Fibroblast of gingiva (primary cell): ENCODE data around the gene METTL24.

Source experiments
- DNase-seq: peaks from one replicate; pipeline ENCODE4 v3.0.0-alpha.2; 2011; ENCODE audit warnings: low read depth

METTL24 gene, protein sequence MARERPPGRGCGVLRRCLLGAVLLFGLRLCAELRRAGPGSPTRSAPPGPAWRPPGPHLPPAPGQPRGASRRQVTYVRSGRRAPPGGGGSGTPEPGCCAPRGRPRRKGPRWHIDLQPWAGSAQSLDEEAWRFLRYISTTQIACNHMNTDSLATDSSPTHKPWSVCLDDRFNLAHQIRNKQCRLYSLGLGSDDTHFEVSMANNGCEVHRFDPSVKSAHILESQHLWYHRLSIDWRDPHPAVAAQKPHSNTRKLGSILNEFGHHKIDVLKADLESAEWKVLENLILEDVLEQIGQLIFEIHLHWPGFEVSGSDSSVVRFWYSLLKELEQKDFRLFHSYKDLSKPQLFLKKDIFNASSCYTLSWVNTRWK

GRCh38 chr6:110357664-110358552 lies at the start of gene METTL24:
METTL24 (minus strand) TSS chr6:110358349; CDS start chr6:110358272, 77 bp downstream.
- no peak for DNase-seq

DNA sequence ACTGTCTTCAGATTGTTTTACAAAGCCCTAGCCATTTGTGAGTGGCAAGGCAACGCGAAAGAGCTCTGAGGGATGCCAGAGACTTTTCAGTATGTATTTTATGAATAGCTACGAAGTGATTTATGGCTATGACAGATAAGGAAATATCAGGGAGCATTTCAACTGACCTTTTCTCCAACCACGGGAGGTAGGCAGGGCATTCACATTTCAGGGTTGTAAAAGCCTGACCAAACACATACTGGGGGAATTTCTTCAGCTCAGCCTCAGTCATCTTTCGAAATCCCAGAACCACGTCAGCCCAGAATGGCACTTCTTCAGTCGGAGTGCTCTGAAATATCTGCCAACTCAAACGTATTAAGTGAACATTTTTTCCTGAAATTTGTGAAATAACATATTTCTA lies 46.5 kb upstream of the METTL24 start:
- peak; percentile 48 for DNase-seq

GRCh38 chr6:110401585-110402176 lies 43.5 kb upstream of the METTL24 start:
- DNase-seq = no peak

GRCh38 chr6:110400208-110400607 lies 42.1 kb upstream of the METTL24 start:
- no peak for DNase-seq

DNA sequence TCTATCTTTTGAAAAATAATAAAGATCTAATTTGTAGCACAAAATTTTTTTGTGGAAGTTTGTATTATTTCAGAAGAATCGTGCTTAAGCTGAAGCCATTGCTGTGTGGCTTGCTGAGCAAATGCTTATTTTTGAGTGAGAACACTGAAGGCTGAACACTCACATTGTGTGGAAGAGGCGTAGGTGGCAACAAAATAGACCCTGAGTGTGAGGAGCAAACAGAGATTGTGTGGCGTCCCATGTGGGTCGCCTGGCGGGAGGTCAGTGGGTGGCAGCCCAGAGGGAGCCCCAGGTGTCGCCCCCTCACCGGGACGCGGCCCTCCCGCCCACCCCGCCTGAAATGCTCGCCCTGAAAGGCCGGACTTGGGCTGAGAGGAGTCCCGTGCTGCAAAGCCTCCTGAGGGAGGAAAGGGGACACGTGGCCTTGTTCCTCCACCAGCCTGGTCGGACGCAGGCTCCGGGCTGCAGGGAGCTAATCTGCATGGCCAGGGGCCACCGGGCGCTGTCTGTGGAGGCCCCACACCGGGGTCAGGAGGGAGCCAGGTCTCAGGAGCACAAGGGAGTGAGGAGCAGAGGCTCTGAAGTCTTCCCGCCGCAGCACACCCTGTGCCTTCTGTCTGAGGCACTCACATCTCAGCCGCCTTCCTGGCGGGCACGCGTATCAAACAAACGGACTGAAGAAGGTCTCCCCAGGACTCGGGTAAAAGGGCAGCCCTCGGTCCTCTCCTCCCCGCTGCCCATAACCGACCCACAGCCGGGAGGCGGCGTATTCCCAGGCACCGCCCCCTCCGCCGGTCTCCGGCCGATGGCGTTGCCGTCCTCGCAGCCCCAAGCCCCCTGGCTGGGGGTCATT lies 41.3 kb upstream of the METTL24 start:
- no peak for DNase-seq

- peak; percentile 41 for DNase-seq
Measured at GRCh38 chr6:110398778-110399177, 40.6 kb upstream of the METTL24 start.

- no peak for DNase-seq
Measured at GRCh38 chr6:110395221-110395620, 37.1 kb upstream of the METTL24 start.

- no peak for DNase-seq
Measured at GRCh38 chr6:110394409-110394808, 36.3 kb upstream of the METTL24 start.

DNA sequence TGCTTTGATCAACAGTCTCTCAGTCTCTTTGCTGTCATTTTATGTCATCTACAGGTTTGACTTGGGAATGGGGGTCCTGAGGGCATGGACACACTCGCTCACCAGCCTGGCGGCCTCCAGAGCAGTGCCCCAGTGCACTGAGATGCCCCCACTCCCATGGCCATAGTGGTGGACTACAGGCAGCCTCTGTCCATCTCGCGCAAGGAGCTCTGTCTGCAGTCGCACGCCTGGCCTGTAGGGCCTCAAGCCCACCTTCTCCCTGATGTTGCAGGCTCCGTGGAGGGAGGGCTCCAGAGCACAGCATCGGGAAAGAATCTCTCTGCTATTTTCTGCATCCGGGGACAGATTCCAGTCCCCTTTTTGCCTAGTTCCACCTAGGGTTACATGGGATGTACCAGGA lies 34.6 kb upstream of the METTL24 start:
- DNase-seq = no peak

DNA sequence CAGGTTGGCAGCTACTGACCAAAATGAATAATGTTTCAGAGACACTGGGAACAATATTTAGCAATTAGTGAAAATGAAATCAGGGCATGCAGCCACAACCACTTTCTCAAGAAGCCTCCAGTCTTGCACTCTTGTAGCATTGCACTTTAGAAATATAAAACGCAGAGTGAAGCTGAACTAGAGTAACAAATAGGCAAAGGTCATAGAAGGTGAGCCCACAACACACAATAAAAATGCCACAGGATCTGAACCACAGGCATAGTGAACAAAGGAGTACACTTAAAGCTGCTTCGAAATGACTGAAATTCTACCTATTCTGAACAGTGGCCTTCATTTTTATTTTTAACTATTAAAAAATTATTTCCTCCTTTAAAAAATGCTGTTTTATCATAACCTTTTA lies 32.3 kb upstream of the METTL24 start:
- no peak for DNase-seq

GRCh38 chr6:110389689-110390382 lies 31.7 kb upstream of the METTL24 start:
- DNase-seq = no peak

- DNase-seq = no peak
Measured at GRCh38 chr6:110387986-110388385, 29.8 kb upstream of the METTL24 start.

- no peak for DNase-seq
Measured at GRCh38 chr6:110385458-110385863, 27.3 kb upstream of the METTL24 start.

- no peak for DNase-seq
Measured at GRCh38 chr6:110378552-110378951, 20.4 kb upstream of the METTL24 start.

GRCh38 chr6:110369066-110369465 lies 10.9 kb upstream of the METTL24 start:
- no peak for DNase-seq

DNA sequence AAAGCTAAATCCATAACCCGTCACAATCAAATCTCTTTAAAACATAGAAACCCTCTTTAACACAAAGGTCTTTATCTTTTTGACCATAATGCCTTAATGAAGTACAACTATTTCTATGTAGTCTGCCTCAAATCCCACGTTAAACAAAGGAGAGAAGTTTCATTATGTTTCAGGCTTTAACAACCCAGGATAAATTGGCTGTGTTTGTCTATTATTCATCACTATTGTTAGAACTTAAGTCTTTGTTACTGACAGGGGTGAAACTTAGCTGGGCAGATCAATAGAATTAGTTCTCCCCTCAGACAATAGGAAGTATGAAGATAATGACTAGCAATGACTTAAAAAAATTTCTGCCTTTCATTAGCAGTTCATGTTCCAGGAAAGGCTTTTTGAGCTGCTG lies 10.1 kb upstream of the METTL24 start:
- DNase-seq = no peak

DNA sequence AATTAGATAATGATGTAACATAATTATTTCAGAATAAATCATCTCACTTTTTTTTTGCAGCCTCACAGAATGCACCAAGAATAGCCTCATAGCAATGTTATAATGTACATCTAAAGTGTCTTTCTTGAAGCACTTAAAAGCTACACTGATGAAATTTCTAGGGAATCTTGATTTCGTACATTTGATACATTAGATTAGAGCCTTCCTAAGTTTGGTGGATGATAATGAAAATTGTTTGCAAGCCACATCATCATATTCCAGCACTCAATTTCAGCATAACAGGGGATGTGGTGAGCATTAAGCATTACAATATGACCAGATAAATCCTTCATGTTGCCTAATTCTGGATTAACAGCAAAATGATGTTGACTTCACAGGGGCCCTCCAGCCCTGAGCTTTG lies 9.7 kb upstream of the METTL24 start:
- no peak for DNase-seq

DNA sequence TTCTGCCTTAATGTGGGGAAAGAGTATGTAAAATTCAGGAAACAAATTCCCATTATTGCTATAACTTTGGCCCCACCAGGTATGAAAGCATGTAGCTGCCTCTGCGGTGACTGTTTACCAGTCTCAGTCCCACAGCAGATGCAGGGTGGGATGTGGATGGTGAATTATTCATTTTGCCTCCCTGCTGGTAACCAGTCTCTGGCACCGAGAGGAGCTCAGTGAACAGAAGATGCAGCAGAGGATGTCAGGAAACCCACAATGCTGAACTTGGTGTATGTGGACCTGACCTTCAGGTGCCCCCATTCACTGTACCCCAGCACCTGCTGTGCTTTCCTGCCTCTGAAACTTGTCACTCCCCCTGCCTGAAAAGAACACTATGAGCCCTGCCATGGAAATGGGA lies 8.8 kb upstream of the METTL24 start:
- DNase-seq = no peak

DNA sequence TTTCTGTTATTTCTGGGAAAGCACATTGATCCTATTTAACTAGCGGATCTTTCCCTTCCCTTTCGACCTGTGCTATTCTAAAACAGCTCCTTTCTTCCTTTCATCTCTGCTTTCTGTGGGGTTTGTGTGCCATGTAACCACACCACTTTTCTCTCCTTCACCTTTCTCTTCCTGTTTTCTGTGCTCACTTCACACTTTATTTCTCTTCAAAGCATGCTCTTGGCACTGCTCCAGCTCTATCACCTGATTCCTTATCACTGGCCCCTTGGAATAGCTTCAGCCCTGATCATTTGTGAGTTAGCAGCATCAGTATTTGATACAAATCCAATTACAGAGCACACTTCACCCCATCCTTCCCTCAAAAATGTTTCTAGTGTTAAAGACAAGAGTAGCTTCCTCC lies 8.1 kb upstream of the METTL24 start:
- no peak for DNase-seq

DNA sequence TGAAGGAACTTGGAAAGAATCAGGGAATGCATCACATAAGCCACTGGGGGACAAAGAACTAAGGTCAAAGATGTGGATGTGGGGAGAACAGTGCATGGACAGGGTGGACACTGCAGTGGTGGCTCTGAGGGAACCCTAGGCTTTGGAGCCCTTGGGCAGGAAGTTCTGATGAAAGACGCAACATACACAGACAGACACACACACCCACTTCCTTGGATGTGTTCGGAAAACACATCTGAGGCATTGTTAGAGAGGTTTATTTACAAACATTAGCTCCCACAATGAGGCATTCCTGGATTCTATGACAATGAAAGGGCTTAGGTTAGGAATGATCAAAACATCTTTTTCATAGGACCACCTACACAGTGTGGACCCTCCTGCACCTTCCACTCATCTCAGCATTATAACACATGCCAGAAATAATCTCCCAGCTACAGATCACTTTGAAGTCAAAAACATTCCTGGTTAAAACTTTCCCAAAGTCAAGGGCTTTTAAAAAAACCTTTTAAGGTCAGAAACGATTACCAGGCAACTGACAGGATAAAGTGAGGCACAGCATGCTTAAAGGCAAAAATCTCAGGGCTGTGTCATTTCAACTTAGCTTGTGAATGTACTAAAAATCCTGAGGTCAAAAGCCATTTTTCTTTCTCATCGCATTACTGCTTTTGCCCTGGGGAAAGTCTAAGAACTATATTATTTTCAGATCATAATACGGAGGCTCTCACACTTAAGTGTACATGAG lies 6.4 kb upstream of the METTL24 start:
- no peak for DNase-seq

DNA sequence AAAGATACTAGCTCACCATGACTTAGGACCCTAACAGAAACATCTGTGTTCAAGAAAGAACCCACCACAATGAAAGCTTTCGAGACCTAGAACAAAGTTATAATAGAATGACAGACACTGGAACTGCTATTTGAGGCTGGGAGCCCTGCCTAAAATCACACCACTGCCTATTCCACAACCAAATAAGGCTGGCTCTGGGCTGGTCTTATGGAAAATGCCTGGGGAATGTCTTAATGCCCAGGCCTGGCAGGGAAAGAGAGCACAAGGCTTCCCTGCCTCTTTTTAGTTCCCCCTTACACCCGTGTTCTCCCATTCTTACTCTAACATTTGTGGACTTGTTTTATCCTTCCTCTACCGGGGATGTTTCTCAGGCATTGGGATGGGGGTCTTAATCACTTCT lies 5.6 kb upstream of the METTL24 start:
- DNase-seq = no peak
